Gastroesophageal sphincter (tissue), 3 donors: Measurements from ENCODE around the gene STX8.

Source experiments
- EP300 ChIP-seq: sonication (generic); formaldehyde crosslinking; IDR thresholded peaks from one replicate; pipeline ENCODE4 v1.6.1; 2017; ENCODE audit warnings: antibody characterized with exemption, mild to moderate bottlenecking
- POLR2A ChIP-seq, 2 donors: fragments of 450-650 bp; IDR thresholded peaks; one replicate each; pipeline ENCODE4 v1.6.1; 2017; ENCODE audit warnings: antibody characterized with exemption in 2 of 2, mild to moderate bottlenecking in 2 of 2, moderate library complexity in 1 of 2
- POLR2AphosphoS5 ChIP-seq: sonication (generic); formaldehyde crosslinking; IDR thresholded peaks from one replicate; pipeline ENCODE4 v1.6.1; 2017; ENCODE audit warnings: antibody characterized with exemption
- TF ChIP-seq, protein P1 (sequence below), 4 experiments: fragments of 200-600 bp in 2 of 4; fragments of 450-650 bp in 2 of 4; sonication (generic) in 1 of 4; IDR thresholded peaks; one replicate each; pipeline ENCODE4 v1.5.1; 2017 to 2019; ENCODE audit warnings: antibody characterized with exemption in 4 of 4, mild to moderate bottlenecking in 2 of 4, moderate library complexity in 2 of 4

DNA sequence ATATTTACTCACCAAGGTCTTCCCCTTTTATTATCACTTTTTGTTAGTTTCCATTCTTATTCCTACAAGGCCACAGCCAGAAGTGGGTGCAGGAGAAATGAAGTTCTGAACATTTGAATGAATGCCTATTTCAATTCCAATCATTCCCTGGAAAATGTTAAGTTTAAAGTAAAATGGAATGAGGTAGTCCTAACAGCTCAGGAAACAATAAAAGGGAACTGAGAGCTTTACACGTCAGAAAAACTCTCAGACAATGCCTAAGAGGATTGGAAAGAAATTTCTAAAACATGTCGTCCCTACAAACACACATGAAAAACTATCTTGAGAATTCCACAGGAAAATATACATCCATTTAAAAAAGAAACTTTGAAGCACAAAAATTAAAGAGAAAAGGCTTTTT is 238.8 kb downstream of the STX8 start:
- TF ChIP-seq, protein P1, sequence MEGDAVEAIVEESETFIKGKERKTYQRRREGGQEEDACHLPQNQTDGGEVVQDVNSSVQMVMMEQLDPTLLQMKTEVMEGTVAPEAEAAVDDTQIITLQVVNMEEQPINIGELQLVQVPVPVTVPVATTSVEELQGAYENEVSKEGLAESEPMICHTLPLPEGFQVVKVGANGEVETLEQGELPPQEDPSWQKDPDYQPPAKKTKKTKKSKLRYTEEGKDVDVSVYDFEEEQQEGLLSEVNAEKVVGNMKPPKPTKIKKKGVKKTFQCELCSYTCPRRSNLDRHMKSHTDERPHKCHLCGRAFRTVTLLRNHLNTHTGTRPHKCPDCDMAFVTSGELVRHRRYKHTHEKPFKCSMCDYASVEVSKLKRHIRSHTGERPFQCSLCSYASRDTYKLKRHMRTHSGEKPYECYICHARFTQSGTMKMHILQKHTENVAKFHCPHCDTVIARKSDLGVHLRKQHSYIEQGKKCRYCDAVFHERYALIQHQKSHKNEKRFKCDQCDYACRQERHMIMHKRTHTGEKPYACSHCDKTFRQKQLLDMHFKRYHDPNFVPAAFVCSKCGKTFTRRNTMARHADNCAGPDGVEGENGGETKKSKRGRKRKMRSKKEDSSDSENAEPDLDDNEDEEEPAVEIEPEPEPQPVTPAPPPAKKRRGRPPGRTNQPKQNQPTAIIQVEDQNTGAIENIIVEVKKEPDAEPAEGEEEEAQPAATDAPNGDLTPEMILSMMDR (IDR thresholded peaks at IDR 0.05) = no peak
- no peak for TF ChIP-seq POLR2A (IDR thresholded peaks at IDR 0.05)
- no peak for TF ChIP-seq EP300
- no peak for TF ChIP-seq POLR2AphosphoS5
